ENCODE measurements around the gene PAN3.

PAN3 gene

GRCh38 chr13:28220166-28220565, 81.8 kb downstream of the PAN3 start:
- TF ChIP-seq, protein P1, sequence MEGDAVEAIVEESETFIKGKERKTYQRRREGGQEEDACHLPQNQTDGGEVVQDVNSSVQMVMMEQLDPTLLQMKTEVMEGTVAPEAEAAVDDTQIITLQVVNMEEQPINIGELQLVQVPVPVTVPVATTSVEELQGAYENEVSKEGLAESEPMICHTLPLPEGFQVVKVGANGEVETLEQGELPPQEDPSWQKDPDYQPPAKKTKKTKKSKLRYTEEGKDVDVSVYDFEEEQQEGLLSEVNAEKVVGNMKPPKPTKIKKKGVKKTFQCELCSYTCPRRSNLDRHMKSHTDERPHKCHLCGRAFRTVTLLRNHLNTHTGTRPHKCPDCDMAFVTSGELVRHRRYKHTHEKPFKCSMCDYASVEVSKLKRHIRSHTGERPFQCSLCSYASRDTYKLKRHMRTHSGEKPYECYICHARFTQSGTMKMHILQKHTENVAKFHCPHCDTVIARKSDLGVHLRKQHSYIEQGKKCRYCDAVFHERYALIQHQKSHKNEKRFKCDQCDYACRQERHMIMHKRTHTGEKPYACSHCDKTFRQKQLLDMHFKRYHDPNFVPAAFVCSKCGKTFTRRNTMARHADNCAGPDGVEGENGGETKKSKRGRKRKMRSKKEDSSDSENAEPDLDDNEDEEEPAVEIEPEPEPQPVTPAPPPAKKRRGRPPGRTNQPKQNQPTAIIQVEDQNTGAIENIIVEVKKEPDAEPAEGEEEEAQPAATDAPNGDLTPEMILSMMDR (conservative IDR thresholded peaks at IDR 0.05) = no peak

DNA sequence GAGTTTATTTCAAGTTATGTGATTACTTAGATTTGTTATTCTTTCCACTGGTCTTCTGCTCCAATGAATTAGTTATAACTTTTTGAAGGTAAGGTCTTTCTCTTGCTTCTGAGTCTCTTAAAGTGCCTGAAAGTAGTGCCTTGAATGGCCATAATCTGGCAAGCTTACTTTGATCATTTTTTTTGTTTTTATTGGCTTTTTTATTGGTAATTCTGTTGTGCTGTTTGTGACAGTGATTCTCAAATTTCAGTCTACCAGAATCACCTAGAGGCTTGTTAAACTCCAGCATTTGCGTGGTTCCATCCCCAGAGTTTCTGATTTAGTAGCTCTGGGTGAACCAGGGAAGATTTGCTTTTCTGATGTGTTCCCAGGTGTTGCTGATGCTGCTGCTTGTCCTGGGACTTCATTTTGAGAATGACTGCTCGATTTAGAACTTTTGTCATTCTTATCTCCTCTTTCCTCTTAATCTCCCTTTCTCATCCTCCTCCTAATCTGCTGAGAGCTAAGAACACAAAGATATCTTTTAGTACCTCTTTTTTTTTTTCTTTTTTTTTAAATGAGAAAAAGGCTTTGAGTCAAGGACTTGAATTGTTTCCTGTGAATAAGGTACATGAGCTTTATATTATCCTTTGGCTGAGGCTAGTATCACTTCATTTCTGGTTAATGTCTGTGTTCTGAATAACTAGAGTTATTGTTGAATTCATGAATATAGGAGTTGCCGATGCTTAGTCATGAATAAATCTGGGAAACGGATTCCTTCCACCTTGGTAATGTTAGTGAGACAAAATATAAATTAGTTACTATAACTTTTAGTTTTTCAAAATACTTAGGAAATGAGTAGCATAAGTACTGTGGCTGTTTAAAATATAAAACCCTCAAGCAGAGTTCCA, 91.4 kb downstream of the PAN3 start:
- TF ChIP-seq, protein P1 (conservative IDR thresholded peaks at IDR 0.05) = no peak

More at GRCh38 chr13:28220166-28220565, 81.8 kb downstream of the PAN3 start:
- H3K27ac ChIP-seq = no peak overlapping the region

GRCh38 chr13:28231642-28232041, 93.3 kb downstream of the PAN3 start:
- H3K27ac ChIP-seq = no peak overlapping the region
- TF ChIP-seq, protein P1 (conservative IDR thresholded peaks at IDR 0.05) = no peak

More for the DNA sequence above, 91.4 kb downstream of the PAN3 start:
- no peak overlapping the region for H3K27ac ChIP-seq

DNA sequence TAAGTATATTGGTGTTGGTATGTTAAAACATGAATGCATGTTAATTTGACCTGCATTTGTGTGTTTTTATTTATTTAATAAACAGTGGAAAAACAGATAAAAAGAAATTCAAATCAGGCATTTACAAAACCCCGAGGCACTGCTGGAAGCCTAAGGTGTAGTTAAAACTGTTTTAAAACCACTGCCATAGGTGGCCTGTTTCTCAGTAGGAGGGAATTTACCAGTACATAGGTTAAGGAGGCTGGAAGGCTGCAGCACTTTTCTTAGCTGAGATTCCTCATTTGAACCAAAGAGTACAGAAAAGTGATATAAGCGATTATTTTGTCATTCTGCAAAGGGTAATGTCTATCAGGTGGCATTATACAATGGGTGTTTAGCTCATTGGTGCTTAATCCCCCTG, 99.6 kb downstream of the PAN3 start:
- no peak overlapping the region for H3K27ac ChIP-seq
- TF ChIP-seq, protein P1 (conservative IDR thresholded peaks at IDR 0.05) = no peak

DNA sequence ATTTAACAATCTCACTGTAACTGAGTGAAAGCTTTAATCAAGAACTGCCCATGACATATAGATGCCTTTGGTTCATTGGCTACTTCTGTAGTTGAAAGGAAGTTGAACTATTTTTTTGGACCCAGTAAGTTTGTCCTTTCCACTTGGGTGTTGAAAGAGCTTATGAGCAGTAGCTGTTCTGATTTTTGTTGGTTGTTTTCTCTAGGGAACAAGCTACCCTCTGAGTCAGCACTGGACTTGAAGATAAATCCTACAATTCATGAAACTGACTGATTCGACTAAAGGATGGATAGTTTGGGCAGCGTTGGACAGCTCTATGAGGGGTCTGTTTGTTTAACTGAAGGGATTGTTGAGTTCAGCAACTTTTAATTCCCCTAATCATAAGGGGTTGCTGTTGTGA, 101.0 kb downstream of the PAN3 start:
- TF ChIP-seq, protein P1 (conservative IDR thresholded peaks at IDR 0.05) = no peak
- no peak overlapping the region for H3K27ac ChIP-seq

DNA sequence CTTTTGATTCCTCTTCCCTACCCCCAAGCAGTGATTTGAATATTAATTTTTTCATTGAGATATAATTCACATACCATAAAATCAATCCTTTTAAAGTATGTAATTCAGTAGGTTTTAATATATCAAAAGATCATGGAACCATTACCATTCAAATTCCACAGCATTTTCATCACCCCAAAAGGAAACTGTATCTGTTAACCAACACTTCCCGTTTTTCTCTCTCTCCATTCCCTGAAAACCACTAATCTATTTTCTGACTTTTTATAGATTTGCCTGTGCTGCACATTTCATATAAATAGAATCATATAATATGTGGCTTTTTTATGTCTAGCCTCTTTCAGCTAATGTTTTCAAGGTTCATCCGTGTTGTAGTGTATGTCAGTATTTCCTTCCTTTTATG, 107.1 kb downstream of the PAN3 start:
- H3K27ac ChIP-seq = no peak overlapping the region
- TF ChIP-seq, protein P1 (conservative IDR thresholded peaks at IDR 0.05) = no peak

GRCh38 chr13:28246891-28247290, 108.5 kb downstream of the PAN3 start:
- TF ChIP-seq, protein P1 (conservative IDR thresholded peaks at IDR 0.05) = no peak
- no peak overlapping the region for H3K27ac ChIP-seq

Measured in VCaP (cell line).